ENCODE data around the gene PMPCA.

- TF ChIP-seq EP300 (IDR thresholded peaks at IDR 0.05; ENCODE audit: borderline replicate concordance): no peak
- no peak for TF ChIP-seq FOXM1 (IDR thresholded peaks at IDR 0.05; ENCODE audit: borderline replicate concordance, low read depth)
- no peak for TF ChIP-seq EGR1 (IDR thresholded peaks at IDR 0.05)
- no peak for TF ChIP-seq TAF1 (IDR thresholded peaks at IDR 0.05; ENCODE audit: low read depth)
- TF ChIP-seq REST (IDR thresholded peaks at IDR 0.05; ENCODE audit: low read depth): no peak
- no peak for TF ChIP-seq TEAD4 (IDR thresholded peaks at IDR 0.05)
- no peak for TF ChIP-seq YY1 (IDR thresholded peaks at IDR 0.05; ENCODE audit: low read depth)
- TF ChIP-seq RAD21 (IDR thresholded peaks at IDR 0.05; ENCODE audit: low read depth): no peak
- no peak for TF ChIP-seq MAX (IDR thresholded peaks at IDR 0.05)
- TF ChIP-seq TCF12 (IDR thresholded peaks at IDR 0.05; ENCODE audit: low read depth): no peak
- TF ChIP-seq NFIC (IDR thresholded peaks at IDR 0.05): no peak
- TF ChIP-seq CEBPB (IDR thresholded peaks at IDR 0.05): no peak
These were observed 24.2 kb downstream of the PMPCA start for GRCh38 chr9:136434580-136435169.

Measured in Ishikawa (cell line).